ENCODE results near the gene PREX1. TPM values are rescaled to one million over a fixed set of nuclear protein-coding genes. Genes with fewer than 3 reads are reported as not detected.
A peak's percentile ranks its signal among the peaks of the same experiment; 100 is the strongest.

The PREX1 gene
- total and polyA plus RNA-seq, 9 donors, result 3.8 to 13.6 (median 6.7) TPM

- no peak for DNase-seq
- 59 to 65% (median 60%) methylated on average over 5 of the region's 5 CpGs for WGBS, 3 donors
- H3K4me1 ChIP-seq (ENCODE audit: insufficient read depth), result peaks cover 6% of the 10 kb centered on the region
- TF ChIP-seq CTCF (IDR thresholded peaks at IDR 0.05) (no peak), POLR2A (IDR thresholded peaks at IDR 0.05) (no peak), EP300 (IDR thresholded peaks at IDR 0.05) (no peak)
- no peak overlapping the region for H3K4me3 ChIP-seq
- H3K9me3 ChIP-seq, result no peaks in the 10 kb centered on the region
- H3K27me3 ChIP-seq, result no peaks in the 10 kb centered on the region
- intact Hi-C loops (cut with DNase I), result no loop called here
- no peak overlapping the region for H3K27ac ChIP-seq
- H3K36me3 ChIP-seq, result no peaks in the 10 kb centered on the region
These were observed 103.4 kb downstream of the PREX1 start for GRCh38 chr20:48724382-48724781.

DNA sequence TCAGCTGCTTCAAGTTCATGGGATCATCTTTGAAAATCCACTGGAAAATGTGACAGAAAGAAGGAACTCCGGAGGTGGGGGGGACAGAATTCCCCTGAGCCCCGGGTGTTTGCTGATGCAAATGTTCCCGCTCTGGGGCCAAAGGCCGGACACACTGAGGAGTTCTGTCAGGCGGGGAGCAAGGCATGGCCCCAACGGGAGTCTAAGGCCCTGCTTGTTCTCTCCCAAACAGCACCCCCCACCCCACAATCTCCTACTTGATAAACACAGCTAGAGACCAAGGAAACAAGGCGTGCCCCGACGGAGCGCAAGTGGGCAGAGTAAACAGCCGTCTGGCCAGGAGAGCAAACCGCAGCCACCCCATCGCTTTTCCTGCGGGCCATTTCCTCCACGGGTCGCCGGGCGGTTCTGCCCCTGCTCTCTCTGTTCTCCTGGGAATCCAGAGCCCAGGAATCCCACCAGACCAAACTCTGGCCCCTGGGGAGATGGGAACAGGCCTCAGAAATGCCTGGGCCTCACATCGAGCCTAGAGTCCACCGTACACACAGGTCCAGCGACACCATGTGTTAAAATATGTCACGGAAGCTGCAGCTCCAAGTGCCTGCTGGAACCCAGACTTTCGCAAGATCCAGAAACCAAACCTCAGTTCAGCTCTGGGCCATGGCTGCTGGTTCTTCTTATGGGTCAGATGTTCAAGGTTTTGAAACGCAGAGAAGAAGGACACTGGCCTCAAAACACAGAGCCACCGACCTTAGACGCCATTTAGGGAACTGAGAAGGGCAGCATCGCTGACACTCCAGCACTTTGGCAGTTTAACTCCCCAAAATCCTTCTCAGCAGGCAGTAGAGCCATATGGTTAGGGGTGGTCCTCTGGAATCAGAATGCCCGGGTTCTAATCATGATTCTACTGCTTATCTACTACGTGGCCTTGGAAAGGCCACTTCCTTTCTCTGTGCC is 104.2 kb downstream of the PREX1 start:
- WGBS, 3 donors, result 51 to 71% (median 70%) methylated on average over 29 of the region's 29 CpGs
- no peak for TF ChIP-seq EP300 (IDR thresholded peaks at IDR 0.05)
- TF ChIP-seq POLR2A (IDR thresholded peaks at IDR 0.05), result no peak
- TF ChIP-seq CTCF (IDR thresholded peaks at IDR 0.05), result no peak

DNA sequence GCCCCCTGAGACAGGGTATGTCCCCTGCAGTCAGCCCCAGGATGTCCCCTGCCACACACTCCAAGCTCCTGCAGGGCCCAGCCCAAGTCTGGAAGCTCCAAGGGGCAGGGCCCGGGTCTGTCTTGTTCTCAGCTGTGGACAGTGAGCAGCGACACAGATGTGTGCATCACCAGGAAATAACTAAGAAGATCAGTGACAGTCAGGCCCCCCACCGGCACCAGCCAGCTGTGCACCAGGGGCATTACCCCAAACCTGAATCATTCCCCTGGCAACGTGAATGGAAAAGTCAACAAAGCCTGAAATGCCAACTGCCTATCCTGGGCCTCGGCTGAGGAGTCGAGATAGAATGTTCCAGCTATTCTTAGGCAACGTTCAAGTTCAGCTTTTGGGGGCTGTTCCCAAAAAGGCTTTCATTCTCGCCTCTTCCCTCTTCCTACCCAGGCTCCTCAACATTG is 105.0 kb downstream of the PREX1 start:
- Histone ChIP-seq H3K36me3 (no peaks in the 10 kb centered on the region), H3K9me3 (no peaks in the 10 kb centered on the region), H3K4me1 (ENCODE audit: insufficient read depth) (peaks cover 6% of the 10 kb centered on the region), H3K27ac (no peak overlapping the region), H3K4me3 (no peak overlapping the region), H3K27me3 (no peaks in the 10 kb centered on the region)
- no peak for DNase-seq
- intact Hi-C loops (cut with DNase I), result no loop called here
- no peak for TF ChIP-seq EP300 (IDR thresholded peaks at IDR 0.05)
- no peak for TF ChIP-seq CTCF (IDR thresholded peaks at IDR 0.05)
- no peak for TF ChIP-seq POLR2A (IDR thresholded peaks at IDR 0.05)
- 68 to 71% (median 70%) methylated on average over 8 of the region's 8 CpGs for WGBS, 3 donors

More for the DNA sequence above, 104.2 kb downstream of the PREX1 start:
- Histone ChIP-seq H3K9me3 (no peaks in the 10 kb centered on the region), H3K27me3 (no peaks in the 10 kb centered on the region), H3K4me3 (no peak overlapping the region), H3K4me1 (ENCODE audit: insufficient read depth) (peaks cover 6% of the 10 kb centered on the region), H3K27ac (no peak overlapping the region), H3K36me3 (no peaks in the 10 kb centered on the region)
- intact Hi-C loops (cut with DNase I), result no loop called here
- peak in 2 of 5 donors; percentile 26 to 41 for DNase-seq

DNA sequence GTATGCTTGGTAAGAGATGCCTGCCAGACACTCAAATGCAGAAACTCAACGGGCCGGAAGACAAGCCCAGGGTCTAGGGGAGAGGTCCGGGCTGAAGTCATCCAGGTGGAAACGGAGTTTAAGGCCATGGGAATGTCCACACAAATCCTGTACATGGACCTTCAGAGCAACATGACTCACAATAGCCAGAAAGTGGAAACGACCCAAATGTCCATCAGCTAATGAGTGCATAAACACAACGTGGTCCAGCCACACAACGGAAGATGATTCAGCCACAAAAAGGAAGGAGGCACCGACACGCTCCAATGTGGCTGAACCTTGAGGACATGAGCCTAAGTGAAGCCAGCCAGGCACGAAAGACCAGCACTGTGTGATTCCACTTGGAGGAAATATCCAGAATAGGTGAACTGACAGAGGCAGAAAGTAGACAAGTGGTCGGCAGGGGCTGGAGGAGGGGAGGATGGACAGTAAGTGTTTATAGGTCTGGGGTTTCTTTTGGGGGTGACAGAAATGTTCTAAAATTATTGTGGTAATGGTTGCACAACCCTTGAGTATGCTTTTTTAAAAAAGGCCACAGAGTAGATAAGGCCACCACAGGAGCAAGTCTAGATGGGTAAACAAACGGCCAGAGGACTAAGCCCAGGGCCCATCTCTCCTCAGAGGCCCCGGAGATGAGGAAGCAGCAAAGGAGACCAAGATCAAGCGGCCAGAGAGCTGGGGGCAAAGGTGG is 105.6 kb downstream of the PREX1 start:
- 80 to 84% (median 83%) methylated on average over 14 of the region's 14 CpGs for WGBS, 3 donors
- H3K9me3 ChIP-seq, result no peaks in the 10 kb centered on the region
- no peak overlapping the region for H3K4me3 ChIP-seq
- no peak overlapping the region for H3K27ac ChIP-seq
- no peak for DNase-seq
- intact Hi-C loops (cut with DNase I), result no loop called here
- peaks cover 6% of the 10 kb centered on the region for H3K4me1 ChIP-seq (ENCODE audit: insufficient read depth)
- H3K36me3 ChIP-seq, result no peaks in the 10 kb centered on the region
- H3K27me3 ChIP-seq, result no peaks in the 10 kb centered on the region
- TF ChIP-seq EP300 (IDR thresholded peaks at IDR 0.05), result no peak
- no peak for TF ChIP-seq POLR2A (IDR thresholded peaks at IDR 0.05)
- TF ChIP-seq CTCF (IDR thresholded peaks at IDR 0.05), result no peak

All from ovary (tissue), 9 donors.